K562 treated with DMSO at 1 percent for 24 hours (cell line): Measurements from ENCODE around the gene PREPL. TPM values are rescaled to one million over a fixed set of nuclear protein-coding genes. Genes with fewer than 3 reads are reported as not detected.

Experiments used
- total RNA-seq: library from RNA; unstranded; fragments of 300-600 nt; gene quantifications from 2 replicates; pipeline ENCODE4 v1.2.3, GENCODE V29; 2022; ENCODE audit warnings: low read depth; ENCODE audit not compliant: insufficient read depth

The PREPL gene
- total RNA-seq: 15.5 and 19.0 TPM in 2 replicates

DNA sequence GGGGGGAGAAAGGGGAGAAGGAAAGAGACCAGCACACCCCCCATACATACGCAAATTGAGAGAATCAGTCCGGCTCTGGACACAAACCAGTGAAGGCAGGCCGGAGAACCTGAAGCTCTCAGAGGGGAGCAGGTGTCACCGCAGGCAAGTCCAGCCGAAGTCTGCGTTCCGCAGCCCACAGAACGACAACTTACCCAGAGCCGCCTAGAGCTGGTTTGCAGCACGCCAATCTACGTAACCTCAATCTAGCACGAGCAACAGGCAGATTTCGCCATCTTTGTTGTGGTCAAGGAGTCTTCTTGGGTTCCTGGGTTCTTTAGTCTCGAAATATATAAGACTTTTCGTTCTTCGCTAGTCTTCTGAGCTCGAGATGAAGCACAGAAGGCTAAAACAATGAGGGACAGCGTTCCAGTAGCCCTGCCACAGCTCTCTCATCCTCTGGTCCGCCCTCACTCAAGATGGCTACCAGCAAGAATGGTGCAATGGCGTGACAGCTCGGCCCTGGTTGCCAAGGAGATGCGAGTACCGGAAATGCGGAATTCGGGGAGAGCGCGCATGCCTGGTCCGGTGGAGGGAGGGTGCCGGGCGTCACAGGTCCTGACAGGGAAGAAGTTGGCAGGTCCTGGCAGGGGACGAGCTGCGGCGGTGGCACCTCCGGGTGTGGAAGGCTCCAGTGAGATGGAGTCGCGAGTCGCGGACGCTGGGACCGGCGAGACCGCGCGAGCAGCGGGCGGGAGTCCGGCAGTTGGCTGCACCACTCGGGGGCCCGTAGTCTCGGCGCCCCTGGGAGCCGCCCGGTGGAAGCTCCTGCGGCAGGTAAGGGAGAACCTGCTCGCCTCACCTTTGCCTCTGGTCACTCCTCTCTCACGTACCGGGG, at the start of gene PREPL, which contains the start of gene CAMKMT:
Gene PREPL (minus strand): TSS at position 165 of the 877 bp plus-strand sequence. CDS start 15,152 bp downstream, outside the sequence.
Gene CAMKMT (plus strand): TSS at position 618 of the 877 bp plus-strand sequence.

Other genes starting within 250 kb of the PREPL start
- 19.1 and 21.5 TPM in 2 replicates for gene PPM1B, start 192.6 kb downstream of the PREPL start, total RNA-seq
- not detected in 2 replicates for gene SLC3A1, start 86.0 kb downstream of the PREPL start, total RNA-seq
- gene CAMKMT, start 453 bp upstream of the PREPL start, total RNA-seq: 3.9 and 5.9 TPM in 2 replicates